Epithelial cell of prostate (primary cell): ENCODE measurements around the gene BMP4.

Experiments
- DNase-seq: peaks from one replicate; pipeline ENCODE4 v3.0.0-alpha.2; 2011; ENCODE audit warnings: low read depth, low spot score
- H3K27ac ChIP-seq: fragments of 450-650 bp; 2 replicates; pipeline ENCODE4 v1.5.1; 2017; ENCODE audit warnings: mild to moderate bottlenecking

The BMP4 gene

DNA sequence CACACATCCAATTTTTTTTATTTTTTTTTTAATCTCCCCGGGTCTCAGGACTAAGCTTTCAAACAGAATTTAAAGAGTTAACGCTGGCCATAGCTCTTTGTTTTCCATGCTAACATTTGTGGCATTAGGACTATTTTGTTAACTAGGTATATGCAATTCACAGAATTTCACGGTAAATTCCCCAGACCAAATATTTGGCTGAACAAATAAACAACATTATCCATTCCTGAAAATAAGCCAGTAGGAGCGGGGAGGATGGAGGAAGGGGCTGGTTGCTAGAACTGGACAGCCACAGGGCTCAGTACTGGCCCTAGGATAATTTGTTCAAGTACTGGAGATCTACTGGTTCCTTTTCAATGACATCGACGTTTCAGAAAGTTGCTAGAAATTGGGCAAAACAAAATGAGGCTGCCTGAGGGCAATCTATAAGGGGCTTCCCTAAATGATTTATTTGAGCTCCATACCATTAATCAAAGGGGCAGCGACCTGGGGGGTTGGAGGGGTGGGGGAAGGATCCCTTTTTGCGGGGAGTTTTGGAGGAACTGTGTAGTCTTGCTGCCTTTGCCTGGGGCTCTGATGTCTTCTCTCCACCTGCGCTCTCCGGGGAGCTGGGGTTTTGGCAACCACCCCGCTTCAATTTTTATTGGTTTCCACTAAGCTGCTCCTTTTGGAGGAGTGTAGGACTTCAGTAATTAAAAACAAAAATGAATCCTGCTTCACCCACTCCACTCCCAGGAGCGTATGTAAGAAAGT, 9.0 kb downstream of the BMP4 start:
- no peak overlapping the region for H3K27ac ChIP-seq
- DNase-seq, result no peak

DNA sequence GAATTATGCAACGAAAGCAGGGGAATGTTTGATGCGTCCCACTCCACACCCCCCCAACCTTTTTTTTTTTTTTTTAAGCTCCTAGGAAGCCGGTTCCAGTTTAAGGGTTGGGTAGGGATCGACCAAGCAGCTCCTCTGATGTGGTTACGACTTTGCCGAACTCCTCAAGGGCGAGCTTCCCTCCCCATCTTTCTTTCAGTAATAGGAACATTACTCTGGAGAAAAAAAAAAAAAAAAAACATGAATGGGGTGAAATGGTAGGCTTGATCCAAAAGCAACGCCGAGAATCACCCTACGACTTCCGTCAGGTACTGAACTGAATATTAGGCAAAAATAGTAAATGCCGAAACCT, 9.6 kb downstream of the BMP4 start:
- DNase-seq, result no peak

DNA sequence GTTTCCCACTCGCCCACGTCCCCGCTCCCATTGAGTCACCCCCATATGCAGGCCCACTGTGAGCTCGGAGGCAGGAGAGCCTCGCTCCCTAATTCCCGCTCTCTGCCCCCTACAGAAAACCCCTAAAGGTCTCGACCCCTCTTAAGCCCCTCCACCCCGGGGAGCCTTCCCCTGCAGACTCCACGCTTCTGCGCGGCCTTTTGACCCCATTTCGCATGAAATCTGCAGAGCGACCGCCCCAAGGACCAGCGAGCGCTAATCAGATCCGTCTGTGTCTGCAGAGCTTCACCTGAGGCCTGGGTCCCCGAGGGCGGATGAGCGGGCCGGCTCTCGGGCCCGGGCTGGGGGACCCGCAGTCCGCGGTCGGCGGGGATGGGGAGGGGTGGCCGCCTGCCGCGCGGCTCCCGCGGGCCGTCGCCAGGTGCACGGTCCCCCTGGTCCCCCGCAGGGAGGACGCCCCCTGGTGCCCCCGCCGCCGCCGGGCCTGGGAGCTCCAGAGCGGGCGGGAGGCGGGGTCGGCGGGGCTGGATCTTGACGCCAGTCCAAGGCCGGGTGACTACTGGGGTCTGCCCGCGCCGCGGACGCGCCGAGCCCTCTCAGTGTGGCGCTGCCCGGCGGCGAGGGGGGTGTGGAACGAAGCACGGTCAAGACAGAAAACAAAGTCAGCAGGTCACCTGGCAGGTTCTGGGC, 10.1 kb downstream of the BMP4 start:
- H3K27ac ChIP-seq, result no peak overlapping the region
- no peak for DNase-seq

More for the DNA sequence above, 9.6 kb downstream of the BMP4 start:
- H3K27ac ChIP-seq, result no peak overlapping the region

DNA sequence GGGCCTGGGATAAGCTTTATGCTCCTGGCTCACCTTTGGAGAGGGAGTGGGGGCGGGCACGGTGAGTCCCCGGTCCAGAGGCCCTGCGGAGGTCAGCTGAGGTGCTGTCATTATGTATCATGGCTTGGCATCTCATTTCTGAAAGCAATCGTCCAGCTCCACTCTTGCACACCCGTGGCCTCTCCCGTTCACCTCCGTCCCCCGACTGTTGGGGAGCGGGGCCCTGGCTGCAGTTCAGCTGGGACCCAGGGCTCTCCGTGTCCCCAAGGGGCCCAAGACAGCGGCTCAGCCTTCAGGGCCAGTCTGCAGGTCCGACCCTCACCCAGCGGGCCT, 10.6 kb downstream of the BMP4 start:
- H3K27ac ChIP-seq, result no peak overlapping the region
- no peak for DNase-seq

DNA sequence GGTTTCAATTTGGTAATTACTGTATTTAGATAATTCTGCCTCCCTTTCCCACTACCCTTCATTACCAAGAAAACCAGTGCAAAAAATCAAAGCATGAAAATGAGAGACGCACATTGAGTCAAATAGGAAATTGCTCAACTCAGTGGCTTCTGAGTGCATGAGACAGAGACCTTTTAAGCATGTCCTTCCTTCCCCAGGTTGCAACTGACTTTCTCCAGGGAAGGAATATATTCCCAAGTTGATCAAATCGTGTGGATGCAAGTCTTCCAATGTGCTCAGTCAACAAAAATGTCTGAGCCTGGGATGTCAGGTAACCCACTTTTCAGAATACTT, 12.9 kb downstream of the BMP4 start:
- no peak for DNase-seq
- H3K27ac ChIP-seq, result no peak overlapping the region

DNA sequence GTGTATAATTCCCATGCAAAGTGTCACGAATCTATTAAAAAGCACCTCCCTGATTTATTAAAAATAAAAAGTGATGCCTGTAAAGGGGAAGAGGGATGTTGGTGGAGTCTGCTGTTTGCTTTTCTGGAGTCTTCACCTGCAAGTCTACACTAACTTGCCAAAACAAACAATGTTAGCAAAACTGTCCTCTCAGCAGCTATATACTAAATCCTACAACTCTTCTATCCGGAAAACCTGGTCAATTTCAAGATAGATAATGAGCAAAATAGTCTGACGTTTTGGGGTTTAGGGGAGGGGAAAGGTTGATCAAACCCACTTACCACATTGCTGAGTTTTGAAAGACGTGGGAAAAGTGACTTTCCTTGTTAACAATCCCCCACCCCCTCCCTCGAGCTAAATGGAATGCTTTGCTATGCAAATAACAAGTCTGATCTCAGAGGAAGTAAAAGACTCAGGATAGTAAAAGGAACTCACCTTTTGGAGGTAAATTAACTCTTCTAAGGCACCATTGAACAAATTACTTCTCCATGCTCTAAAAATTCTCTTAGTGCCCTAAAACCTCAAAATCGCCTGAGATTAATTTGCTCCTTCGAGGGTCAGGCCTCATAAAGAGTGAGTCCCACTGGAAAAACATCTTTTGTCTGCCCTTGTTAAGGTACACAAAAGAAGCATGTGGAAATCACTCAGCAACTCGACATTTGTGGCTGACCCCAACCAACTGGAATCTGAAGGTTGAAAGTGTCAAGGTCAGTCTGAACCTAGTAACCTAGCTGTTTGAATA, 13.5 kb downstream of the BMP4 start:
- no peak for DNase-seq
- no peak overlapping the region for H3K27ac ChIP-seq

DNA sequence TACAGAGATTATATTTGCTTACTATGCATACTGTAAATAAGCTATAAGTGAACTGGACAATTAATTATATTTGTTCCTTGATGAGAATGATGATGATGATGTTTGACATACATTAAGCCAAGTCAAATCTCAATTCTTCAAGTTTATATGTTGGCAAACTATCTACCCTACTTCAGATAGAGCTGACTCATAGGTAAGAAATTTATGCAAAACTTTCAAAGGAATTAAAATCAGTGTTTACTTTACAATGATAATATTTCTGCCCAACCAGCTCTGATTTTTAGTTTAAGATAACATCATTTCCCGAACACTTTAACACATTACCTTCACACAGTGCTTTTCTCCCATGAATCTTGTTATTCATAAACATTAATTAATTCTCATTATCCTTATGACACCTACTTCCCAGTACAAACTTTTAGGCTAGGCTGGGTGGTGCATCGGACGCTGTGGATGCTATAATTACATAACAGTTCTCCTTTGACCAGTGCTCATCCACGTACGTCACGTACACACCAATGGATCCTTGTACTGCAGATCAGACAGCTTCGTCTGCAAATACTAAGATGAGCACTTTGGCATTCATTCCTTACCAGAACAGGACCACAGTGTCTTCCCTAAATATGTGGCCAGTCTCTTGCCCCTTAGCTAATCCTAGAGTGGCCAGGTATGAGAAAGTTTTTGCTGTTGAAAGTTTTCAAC, 18.3 kb downstream of the BMP4 start:
- DNase-seq, result no peak
- no peak overlapping the region for H3K27ac ChIP-seq

DNA sequence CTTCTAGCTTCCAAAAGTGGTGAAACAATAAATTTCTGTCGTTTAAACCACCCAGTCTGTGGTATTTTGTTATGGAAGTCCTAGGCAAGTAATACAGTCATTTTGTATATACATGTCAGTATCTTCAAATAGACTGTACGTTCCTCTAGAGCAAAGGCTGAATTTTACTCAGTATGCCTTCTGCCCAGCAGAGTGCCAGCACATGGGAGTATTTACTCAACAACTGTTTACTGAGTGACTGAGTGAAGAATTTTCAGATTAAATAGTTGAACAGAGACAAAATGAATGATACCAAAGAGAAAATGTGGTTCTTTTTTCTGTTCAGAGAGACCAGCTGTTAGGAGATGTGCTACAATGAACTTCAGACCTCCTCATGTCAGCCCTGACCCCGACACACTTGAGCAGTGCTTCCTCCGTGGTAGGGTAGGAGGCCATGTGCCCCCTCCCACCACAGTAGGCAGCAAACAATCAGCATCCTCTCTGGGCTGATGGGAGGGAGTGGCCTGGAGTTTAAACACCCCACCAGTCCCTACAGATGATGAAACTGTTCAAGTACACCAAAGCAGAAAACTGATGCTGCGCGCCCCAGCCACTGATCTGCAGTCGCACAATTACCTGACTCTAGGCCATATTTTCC, 21.7 kb downstream of the BMP4 start:
- no peak overlapping the region for H3K27ac ChIP-seq
- DNase-seq, result no peak

DNA sequence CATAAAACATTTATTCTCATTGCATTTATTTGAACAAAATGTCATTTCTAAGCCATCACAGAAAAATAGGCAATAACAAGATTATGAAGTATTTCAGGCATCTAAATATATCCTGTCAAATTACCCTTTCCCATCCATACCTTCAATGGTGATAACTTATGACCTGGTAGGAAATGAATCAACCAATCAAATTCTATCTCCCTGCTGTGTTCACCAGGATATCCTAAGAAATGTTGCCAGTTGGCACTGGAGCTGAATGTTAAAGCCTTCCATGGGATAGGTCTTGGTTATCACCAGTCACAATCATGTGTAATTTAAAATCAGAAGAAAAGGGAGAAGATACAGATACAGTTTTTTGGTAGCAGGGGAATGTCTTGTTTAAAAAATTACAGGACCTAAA, 23.7 kb downstream of the BMP4 start:
- no peak overlapping the region for H3K27ac ChIP-seq
- DNase-seq, result no peak

DNA sequence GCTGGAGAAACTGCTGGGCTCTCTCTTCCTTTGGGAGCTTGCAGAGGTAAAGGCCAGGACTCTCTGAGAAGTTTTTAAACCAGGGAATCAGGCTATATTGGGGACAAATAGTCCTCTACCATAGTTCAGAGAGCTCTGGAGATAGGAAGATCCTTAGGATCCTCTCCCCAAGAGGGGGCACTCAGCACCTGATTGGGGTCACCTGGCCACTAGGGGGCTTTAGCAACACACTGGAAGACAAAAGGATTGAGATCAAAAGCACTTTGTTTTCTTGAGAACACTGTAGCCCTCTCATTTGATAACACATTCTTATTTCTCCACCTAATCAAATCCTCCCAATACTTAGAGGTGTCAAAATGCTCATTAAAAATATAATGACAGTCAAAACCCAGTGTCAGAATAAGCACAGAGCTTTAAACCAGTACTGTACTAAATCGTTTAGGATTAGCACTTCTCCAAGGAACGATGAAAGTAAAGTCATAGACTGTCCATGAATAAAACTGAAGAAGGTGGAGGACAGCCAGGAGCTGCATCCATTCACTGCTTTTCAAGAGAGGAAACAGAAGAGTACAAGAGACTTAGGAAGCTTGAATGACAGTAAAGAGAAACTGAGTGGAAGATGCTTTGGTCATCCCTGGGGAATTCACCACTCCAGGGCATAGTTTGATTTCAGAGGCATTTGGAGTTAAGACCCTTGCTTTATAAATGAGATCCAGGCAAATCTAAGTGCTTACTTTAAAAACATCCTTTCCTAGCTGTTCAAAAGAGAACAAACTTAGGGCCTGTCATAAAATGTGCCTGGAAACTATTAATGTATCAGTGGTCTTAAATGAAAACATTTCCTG, 26.5 kb downstream of the BMP4 start:
- no peak for DNase-seq
- H3K27ac ChIP-seq, result no peak overlapping the region

DNA sequence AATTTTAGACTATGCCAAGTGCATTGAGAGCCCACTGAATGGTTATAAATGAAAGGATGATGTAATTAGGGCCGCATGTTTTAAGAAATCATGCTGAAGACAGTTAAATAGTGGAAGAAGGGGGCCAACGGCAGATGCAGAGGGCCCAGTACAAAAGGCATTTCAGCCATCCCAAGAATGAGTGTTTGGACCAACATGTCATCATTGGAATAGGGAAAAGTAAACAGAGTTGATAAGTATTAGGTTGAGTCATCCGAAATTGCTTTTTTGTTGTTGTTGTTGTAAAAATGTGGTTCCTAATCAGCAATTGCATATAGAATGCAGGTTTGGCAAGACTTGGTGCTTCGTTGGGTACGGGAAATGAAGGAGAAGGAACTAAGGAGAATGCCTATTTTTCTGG, 29.5 kb downstream of the BMP4 start:
- DNase-seq, result no peak
- H3K27ac ChIP-seq, result no peak overlapping the region

DNA sequence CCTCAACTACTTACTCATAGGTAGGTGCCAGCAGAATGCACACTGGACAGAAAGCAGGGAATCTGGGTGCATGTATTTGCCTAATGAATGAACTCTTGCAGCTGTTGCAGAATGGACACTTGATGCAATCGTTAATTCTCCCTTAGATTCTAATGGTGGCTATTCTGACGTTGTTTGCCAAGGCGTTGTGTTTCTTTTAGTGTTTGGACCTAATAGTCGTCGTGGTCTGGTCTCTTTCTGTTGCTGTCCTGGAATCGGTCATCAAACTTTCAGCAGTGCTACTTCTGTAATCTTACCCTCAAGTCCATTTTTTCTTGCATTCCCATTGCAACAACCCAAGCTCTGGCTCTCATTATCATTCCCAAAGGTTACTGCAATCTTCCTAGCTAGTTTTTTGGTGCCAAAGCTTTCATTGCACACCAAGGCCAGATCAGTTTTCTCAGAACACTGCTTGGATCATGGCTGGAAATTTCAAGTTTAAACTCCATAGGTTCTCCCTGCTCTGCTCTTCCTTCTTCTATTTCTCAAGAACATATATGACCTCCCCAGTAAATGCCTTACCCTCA, 31.3 kb downstream of the BMP4 start:
- peak overlapping the region; percentile 65 for H3K27ac ChIP-seq
- DNase-seq, result no peak

DNA sequence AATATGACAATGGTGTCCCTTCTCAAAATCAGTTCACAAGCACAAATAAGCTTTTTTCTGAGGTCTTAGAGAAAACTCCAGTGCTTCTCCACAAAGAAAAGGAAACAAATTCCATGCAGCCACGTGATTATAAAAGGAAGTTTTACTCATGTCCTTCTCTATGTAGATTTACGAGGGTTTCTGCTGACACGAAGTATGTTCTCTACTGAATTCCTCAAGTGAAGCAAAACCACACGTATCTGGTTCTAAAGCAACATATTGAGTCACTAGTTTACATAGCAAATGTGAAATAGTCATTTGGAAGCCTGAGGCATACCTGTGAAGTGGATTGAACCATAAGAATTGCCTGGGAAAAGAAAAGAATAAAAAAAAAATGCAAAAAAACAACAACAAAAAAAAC, 31.9 kb downstream of the BMP4 start:
- DNase-seq, result peak; percentile 95
- H3K27ac ChIP-seq, result peak overlapping the region; percentile 65

DNA sequence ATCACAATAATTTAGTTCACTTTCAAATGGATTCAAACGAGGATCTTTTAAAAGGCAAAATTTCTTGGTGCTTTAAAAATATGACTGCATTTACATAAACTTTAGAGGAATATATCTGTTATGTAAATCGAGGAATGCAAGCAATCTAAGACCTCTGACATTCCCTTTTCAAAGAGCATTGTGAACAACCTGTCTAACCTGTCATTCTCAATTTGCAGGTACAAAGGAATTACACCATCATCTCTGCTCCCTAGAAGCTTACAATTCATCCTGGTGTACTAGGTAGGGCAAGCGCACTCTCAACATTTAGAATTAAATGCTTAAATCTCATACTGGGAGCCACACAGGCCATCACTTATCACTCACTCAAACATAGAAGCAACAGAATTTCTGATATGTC, 35.6 kb downstream of the BMP4 start:
- peak; percentile 8 for DNase-seq
- no peak overlapping the region for H3K27ac ChIP-seq

DNA sequence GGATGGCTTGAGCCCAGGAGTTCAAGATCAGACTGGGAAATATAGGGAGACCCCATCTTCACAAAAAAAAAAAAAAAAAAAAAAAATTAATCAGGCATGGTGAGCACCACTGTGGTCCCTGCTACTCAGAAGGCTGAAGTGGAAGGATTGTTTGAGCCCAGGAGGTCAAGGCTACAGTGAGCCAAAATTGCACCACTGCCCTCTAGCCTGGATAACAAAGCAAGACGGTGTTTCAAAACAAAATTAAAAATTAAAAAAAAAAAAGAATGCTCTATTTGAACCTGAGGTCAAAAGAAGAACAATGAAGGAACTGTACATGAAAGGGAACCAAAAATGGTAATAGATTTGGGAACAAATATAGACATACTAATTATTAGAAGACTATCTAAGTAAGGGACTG, 40.4 kb downstream of the BMP4 start:
- H3K27ac ChIP-seq, result no peak overlapping the region
- no peak for DNase-seq

DNA sequence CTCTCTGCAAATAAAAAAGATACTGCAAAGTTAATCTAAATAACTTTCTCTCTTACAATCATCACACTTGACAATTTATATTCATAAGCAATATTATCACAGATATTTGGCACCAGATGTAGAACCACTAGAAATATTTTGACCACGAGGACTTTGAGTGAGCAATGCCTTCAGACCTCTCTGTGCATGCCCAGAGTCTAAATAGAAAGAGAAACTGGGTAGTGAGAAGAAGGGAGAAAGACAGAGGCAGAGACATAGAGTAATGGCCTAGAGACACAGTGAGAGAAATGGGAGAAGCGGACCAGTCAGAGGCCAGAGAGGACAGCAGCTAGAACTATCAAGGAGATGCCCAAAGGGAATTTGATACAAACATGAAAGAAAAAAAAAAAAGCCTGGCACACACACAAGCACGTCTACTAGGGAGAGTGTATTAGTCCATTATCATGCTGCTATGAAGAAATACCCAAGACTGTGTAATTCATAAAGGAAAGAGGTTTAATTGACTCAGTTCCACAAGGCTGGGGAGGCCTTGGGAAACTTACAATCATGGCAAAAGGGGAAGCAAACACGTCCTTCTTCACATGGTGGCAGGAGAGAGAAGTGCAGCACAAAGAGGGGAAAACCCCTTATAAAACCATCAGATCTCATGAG, 41.1 kb downstream of the BMP4 start:
- DNase-seq, result no peak
- no peak overlapping the region for H3K27ac ChIP-seq

DNA sequence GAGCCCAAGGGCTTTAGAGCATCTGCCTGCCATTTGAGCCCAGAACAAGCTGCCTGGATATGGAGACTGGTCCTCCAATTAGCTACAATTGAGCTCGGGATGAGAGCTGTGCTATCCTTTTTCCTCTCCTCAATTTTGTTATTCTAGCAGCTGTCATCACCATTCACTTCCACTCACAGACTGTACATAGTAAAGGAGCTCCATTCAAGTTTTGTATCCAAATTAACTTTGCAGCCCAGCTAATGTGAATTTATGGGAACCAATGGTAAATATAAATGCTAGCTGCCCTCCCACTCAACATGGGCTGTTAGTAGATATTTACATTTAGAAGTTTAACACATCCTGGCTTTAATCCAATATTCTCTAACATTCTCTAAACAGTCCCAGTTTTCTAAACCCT, 44.6 kb downstream of the BMP4 start:
- DNase-seq, result no peak
- no peak overlapping the region for H3K27ac ChIP-seq

DNA sequence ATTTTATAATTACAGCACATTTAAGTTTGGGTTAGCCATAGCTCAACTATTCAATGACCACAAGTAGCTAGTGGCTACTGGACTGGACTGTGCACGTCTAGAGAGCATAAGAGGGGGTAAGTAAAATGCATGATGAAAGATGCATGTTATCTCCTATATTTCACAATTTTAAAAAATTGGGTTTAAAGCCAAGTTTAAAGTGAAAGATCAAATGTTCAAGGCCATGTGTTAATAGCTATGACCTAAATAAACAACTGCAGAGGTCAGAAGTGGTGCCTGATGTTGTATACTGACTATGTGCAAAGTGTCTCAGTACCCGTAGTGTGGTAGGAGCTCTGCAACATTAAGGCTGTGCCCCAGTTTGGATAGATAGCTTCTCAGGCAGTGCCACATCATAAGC, 48.2 kb downstream of the BMP4 start:
- no peak for DNase-seq
- H3K27ac ChIP-seq, result no peak overlapping the region

DNA sequence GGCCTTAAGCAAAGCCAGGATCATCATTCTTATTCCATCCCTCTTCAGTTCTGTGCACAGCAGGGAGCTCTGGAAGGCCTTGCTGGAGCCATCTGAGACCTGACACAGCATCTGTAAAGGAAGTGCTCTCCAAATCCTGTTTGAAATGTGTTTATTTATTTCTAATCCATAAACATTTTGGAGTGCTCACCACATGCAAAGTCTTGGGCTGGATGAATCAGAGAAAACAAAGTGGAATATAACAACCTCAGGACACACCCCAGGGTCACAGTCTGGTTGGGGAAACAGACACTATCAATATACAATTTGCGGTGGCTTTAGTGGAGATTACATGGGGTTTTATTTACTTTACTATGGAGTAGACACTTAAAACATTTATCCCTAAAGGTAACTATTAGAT, 54.3 kb downstream of the BMP4 start:
- no peak for DNase-seq
- H3K27ac ChIP-seq, result no peak overlapping the region
